Rectal smooth muscle tissue (tissue), 1 donor: ENCODE measurements around the gene POGLUT3.

Experiments
- H3K27ac ChIP-seq: one replicate; pipeline ENCODE4 v1.7.0; 2013; ENCODE audit warnings: low read depth, low read length, inconsistent platforms
- H3K27me3 ChIP-seq: one replicate; pipeline ENCODE4 v1.7.0; 2013; ENCODE audit warnings: low read length; ENCODE audit not compliant: control insufficient read depth, insufficient read depth
- H3K36me3 ChIP-seq: one replicate; pipeline ENCODE4 v1.7.0; 2013; ENCODE audit warnings: low read length; ENCODE audit not compliant: control insufficient read depth, insufficient read depth
- H3K4me1 ChIP-seq: one replicate; pipeline ENCODE4 v1.7.0; 2013; ENCODE audit warnings: low read length; ENCODE audit not compliant: control insufficient read depth, insufficient read depth
- H3K4me3 ChIP-seq: one replicate; pipeline ENCODE4 v1.7.0; 2013; ENCODE audit warnings: low read length
- H3K9ac ChIP-seq: one replicate; pipeline ENCODE4 v1.7.0; 2013; ENCODE audit warnings: low read length

Gene POGLUT3

DNA sequence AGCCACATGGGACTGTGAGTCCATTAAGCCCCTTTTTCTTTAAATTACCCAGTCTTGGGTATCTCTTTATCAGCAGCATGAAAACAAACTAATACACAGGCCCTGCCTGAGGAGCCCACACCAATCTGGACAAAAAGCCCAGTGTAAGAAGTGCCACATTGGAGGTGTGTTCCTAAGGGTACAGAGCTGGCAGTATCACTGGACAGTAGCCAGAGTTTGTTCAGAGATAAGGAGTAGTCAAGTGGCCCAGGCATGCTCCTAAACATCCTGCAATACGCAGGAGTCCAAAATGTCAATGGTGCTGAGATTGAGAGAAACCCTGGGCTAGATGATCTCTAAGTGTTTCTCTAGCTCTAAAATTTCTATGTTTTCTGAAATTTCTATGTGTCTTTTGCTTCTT is 27.0 kb upstream of the POGLUT3 start:
- Histone ChIP-seq H3K4me3 (no peak overlapping the region), H3K27me3 (no peaks in the 10 kb centered on the region), H3K27ac (no peak overlapping the region), H3K4me1 (no peaks in the 10 kb centered on the region), H3K36me3 (no peaks in the 10 kb centered on the region), H3K9ac (no peak overlapping the region)

DNA sequence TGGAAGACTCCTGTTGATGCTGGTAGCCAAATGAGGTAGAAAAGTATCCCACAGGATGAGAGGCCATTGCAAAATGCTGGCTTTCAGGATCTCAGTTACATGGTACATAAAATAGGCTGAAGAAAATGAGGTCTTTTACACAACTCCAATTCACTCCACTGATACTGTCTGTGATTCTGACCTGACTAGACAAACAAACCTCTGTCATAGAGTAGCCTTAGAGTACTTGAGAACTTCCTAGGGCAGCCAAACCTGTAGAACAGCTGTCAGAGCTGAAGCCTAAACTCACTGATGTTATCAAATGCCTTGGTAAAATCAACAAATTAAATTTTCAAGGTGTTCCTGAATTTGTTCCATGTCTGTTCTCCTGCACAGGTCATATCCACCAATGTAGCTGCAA is 26.2 kb upstream of the POGLUT3 start:
- Histone ChIP-seq H3K9ac (no peak overlapping the region), H3K36me3 (no peaks in the 10 kb centered on the region), H3K27ac (no peak overlapping the region), H3K27me3 (no peaks in the 10 kb centered on the region), H3K4me1 (no peaks in the 10 kb centered on the region), H3K4me3 (no peak overlapping the region)

DNA sequence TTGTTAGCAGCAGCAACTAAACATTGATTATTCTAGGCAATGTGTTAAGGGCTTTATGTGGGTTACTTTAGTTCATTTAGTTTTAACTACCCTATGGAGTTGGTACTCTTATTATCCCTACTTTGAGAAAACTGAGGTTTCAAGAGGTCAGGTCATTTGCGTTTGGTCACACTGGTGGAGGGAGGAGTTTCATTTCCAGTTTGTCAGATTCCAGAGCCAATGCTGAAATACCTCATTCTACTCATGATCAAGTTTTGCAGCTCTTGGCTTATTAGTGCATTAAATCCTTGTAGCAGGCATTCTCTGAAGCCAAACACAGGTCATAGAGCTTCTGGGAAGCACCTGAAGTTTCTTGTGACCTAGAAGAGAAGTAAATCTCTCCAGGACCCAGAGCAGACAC is 24.1 kb upstream of the POGLUT3 start:
- Histone ChIP-seq H3K27me3 (no peaks in the 10 kb centered on the region), H3K36me3 (no peaks in the 10 kb centered on the region), H3K4me3 (no peak overlapping the region), H3K27ac (no peak overlapping the region), H3K9ac (no peak overlapping the region), H3K4me1 (no peaks in the 10 kb centered on the region)

DNA sequence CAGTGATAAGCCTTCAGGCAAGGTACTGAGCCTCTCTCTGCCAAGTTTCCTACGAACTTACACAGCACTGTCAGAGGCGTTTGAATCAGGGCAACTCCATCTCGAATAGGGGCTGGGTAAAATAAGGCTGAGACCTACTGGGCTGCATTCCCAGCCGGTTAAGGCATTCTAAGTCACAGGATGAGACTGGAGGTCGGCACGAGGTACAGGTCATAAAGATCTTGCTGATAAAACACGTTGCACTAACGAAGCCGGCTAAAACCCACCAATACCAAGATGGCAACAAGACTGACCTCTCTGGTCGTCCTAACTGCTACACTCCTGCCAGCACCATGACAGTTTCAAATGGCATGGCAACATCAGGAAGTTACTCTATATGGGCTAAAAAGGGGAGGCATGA is 20.4 kb upstream of the POGLUT3 start:
- Histone ChIP-seq H3K4me1 (no peaks in the 10 kb centered on the region), H3K27ac (no peak overlapping the region), H3K9ac (no peak overlapping the region), H3K27me3 (no peaks in the 10 kb centered on the region), H3K36me3 (peaks cover 4% of the 10 kb centered on the region), H3K4me3 (no peak overlapping the region)

DNA sequence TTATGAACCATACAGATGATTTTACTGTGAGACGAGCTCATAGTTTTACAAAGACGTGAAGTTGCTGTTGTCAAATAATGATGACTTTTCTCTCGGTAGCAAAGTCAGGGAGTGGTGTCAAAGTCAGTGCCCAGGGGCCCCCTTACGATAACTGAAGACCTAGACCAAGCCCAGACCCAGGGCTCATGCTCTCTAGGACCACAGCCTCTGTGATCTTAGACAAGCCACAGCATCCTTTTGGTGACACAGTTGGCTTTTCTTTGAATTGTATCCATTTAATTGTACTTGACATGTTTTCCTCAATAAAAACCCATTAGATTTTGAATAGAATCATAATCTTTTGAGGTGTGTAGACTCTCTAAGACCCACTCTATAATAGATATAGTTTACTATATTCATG is 17.9 kb upstream of the POGLUT3 start:
- H3K4me1 ChIP-seq = no peaks in the 10 kb centered on the region
- no peak overlapping the region for H3K4me3 ChIP-seq
- no peak overlapping the region for H3K27ac ChIP-seq
- no peak overlapping the region for H3K9ac ChIP-seq
- H3K36me3 ChIP-seq = peaks cover 4% of the 10 kb centered on the region
- H3K27me3 ChIP-seq = no peaks in the 10 kb centered on the region

DNA sequence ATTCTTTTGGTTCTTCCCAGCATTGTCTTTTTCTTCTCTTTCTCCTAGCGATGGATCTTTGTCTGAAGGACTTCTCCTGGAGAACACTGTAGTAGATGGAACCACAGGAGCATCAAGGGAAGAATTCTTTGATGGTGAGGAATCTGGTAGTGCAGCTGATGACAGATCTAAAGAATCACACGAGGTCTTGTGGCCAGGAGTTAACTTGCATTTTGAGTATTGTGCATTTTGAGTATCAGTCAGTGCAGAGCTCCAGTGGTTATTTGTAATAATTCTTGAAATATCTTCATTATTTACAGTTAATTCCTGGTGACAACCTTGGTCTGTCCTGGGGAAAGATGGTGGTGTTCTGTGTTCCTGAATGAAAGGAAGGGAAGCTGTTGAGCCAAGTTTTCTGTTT is 14.5 kb upstream of the POGLUT3 start:
- no peaks in the 10 kb centered on the region for H3K4me1 ChIP-seq

DNA sequence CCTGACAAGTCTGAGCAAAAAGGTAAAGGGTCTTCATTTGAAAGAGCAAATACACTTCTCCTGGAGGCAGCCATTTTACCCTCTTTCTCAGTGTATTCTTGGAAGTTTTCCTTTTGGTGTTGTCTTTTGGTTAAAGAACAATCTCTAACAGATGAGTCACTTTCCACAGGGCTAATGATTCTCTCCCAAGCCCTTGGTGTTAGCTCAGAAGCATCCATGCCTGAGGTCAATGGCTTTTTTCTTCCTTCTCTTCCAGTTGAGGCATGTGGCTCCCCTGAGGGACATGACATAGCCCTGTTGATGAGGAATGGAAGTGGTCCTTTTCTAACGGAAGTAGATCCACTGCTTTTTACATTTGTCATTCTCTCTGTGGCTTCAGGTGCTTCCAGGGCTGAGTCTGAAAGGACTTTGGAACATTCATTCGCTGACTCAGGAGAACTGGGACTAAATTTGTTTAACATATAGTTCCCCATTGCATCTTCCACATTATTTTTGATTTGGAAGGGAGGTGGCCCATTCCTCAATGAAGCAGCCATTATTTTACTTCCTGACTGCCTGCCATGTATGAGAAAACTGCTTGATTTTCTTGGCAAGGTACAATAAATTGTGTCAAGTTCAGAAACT is 13.8 kb upstream of the POGLUT3 start:
- no peak overlapping the region for H3K4me3 ChIP-seq
- no peak overlapping the region for H3K9ac ChIP-seq
- H3K4me1 ChIP-seq = no peaks in the 10 kb centered on the region
- no peaks in the 10 kb centered on the region for H3K27me3 ChIP-seq
- H3K36me3 ChIP-seq = peaks cover 4% of the 10 kb centered on the region
- H3K27ac ChIP-seq = no peak overlapping the region

More for the DNA sequence above, 14.5 kb upstream of the POGLUT3 start:
- Histone ChIP-seq H3K36me3 (peaks cover 4% of the 10 kb centered on the region), H3K27me3 (no peaks in the 10 kb centered on the region), H3K4me3 (no peak overlapping the region), H3K27ac (no peak overlapping the region), H3K9ac (no peak overlapping the region)

DNA sequence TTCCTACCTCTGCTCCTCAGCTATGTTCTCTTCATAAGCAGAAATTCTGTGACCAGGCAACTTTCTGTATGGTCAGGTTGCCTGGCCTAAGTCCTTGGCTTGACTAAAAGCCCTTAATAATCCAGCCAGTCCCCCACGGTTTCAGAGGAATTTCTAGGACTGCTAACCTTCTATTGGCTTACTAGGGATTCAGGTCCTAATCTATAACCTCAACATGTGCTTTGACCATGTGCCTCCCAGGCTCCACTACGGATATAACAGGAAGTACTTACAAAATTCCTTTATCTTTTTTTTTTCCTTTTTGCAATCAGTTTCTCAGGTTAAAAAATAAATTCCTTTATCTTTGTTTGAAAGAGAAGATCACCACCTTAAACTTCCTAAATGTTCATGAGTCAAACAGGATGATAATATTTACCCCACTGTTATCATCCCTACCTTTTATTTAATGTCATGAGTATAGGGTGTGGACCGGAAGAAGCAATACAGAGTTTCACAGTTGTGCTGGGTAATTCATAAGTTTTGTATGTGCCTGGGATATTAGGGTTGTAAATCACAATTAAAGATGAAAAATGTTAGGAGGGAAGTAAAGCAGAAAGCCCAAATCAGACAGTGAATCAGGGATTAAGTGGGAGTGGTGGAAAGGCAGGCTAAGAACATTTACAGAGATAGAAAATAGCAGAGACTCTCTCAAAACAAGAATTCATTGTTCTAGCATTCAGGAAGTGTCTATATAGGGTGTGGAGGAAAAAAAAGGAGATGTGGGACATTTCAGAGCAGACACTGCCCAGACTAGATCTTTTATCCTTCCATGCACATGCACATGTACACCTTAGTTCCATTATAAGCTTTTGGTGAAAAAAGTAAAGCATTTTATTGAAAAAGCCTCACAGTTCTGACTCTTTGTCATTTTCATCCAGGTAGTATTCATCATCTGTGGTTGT is 10.7 kb upstream of the POGLUT3 start:
- no peak overlapping the region for H3K27ac ChIP-seq

DNA sequence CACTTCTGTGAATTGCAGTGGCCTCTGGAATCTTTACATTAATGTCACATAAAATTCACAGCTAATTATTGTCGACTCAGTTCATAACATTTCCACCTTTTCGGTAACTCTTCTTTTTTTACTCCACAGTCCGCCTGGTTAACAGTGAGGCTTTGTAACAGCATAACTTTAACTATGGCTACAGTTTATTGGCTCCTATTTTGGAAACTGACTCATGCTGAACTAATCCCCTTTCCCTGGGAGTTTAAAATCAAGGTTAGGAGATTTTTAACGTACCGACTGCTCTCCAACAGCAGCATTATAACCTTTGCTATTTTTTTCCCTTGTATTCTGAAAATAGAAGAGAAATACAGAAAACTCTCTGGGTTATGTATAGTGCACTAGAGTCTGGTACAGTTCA is 3.2 kb upstream of the POGLUT3 start:
- peaks cover 7% of the 10 kb centered on the region for H3K4me1 ChIP-seq
- no peak overlapping the region for H3K4me3 ChIP-seq
- no peaks in the 10 kb centered on the region for H3K36me3 ChIP-seq
- H3K9ac ChIP-seq = no peak overlapping the region
- no peak overlapping the region for H3K27ac ChIP-seq
- no peaks in the 10 kb centered on the region for H3K27me3 ChIP-seq

More for the DNA sequence above, 10.7 kb upstream of the POGLUT3 start:
- H3K4me1 ChIP-seq = no peaks in the 10 kb centered on the region
- H3K9ac ChIP-seq = no peak overlapping the region
- H3K27me3 ChIP-seq = no peaks in the 10 kb centered on the region
- H3K4me3 ChIP-seq = no peak overlapping the region
- no peaks in the 10 kb centered on the region for H3K36me3 ChIP-seq

DNA sequence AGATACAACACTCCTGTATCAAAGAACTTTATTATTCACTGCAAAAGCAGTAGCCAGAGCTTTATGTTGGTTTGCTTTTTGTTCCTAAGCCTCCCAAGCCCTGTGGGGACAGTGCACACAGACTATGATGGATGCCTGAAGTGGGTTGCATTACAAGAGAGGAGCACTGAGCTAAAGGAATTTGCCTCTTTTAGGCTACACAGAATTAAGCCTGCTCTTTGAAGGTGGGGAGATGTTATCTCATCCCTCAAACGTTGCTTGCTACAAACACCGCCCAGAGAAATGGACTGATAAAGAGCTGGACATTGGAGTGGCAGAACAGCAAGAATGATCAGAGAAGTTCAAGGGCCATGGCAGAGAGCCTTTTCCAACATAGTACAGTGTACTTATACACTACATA is 2.5 kb upstream of the POGLUT3 start:
- Histone ChIP-seq H3K4me3 (no peak overlapping the region), H3K27ac (no peak overlapping the region), H3K4me1 (peaks cover 7% of the 10 kb centered on the region), H3K27me3 (no peaks in the 10 kb centered on the region), H3K36me3 (no peaks in the 10 kb centered on the region), H3K9ac (no peak overlapping the region)

DNA sequence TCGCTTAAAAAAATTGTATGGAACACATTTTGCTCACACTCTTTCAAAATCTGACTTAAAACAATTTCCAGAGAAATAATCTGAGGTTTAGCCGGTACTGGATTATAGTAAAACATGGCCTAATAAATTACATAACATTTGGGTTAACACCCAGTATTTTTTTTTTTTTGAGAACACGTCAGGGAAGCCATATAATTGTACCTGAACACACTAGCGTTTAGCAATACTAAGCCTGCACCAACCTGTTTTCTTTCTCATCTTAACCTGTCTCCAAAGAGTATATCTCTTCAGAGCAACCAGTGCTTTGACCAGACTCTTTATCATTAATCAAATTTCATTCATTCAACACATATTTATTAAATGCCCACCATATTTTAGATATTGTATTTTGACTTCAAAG is 2.0 kb upstream of the POGLUT3 start:
- Histone ChIP-seq H3K27ac (no peak overlapping the region), H3K36me3 (no peaks in the 10 kb centered on the region), H3K4me3 (no peak overlapping the region), H3K27me3 (no peaks in the 10 kb centered on the region), H3K9ac (no peak overlapping the region), H3K4me1 (peaks cover 7% of the 10 kb centered on the region)

DNA sequence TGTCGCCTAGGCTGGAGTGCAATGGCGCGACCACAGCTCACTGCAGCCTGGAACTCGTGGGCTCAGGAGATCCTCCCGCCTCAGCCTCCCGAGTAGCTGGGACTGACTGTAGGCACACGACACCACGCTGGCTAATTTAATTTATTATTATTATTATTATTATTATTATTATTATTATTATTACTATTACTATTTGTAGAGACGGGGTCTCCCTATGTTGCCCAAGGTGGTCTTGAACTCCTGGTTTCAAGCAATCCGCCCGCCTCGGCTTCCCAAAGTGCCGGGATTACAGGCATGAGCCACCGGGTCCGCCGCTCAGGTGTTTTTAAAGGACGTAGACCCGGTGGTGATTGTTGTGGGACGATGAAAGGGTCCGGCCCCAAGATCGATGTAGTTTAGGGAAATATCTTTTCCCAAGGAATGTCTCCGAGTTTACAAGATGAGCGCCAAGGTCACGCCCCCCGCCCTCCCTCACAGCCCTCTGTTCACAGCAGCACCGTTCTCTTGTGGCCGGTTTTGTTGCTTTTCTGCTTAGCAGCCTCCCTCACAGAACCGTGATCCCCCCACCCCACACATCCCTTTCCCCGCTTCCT is 728 bp upstream of the POGLUT3 start:
- peak overlapping the region; percentile 82 for H3K4me3 ChIP-seq
- H3K27ac ChIP-seq = peak overlapping the region; percentile 97
- H3K9ac ChIP-seq = peak overlapping the region; percentile 57
- no peaks in the 10 kb centered on the region for H3K27me3 ChIP-seq
- peaks cover 7% of the 10 kb centered on the region for H3K4me1 ChIP-seq
- no peaks in the 10 kb centered on the region for H3K36me3 ChIP-seq
